Measurements from ENCODE around the gene PRKCA.

Gene PRKCA

DNA sequence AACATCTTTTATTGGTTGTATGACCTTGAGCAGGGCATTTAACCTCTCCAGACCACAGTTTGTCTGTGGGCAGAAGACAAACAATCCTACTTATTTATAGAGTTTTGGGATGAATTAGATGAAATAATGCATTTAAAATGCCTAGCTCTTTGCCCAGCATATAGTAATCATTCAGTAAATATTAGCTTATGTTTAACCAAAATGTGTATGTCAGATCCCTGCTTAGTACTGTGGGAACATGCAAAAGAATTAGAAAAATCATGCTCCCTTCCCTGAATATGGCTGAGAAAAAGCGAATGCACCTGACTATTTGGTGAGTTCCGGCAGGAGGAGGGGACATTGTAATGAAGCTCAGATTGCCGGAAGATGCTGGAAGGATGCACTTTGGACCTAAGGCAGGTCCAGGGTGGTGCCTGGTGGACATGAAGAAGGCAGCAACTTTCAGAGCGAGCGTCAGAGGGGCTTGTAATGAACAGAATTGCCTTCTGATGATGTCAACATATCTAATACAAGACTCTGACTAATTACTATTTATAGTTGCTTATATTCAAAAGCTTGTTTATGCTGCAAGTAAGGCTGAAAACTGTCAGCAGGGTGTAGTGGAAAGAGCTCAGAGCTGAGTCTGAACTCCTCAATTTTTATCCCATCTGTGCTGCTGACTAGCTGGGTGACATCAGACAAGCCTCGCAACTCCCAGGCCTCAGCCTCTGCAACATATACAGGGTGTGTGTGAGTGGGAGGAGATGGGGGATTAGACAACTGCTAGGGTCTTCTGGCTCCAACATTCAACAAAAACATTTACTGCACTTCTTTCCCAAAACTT lies 221.2 kb downstream of the PRKCA start:
- peak overlapping the region; percentile 33 for H3K27ac ChIP-seq

GRCh38 chr17:66524877-66525276 lies 222.5 kb downstream of the PRKCA start:
- no peak overlapping the region for H3K27ac ChIP-seq
- TF ChIP-seq, protein P1, sequence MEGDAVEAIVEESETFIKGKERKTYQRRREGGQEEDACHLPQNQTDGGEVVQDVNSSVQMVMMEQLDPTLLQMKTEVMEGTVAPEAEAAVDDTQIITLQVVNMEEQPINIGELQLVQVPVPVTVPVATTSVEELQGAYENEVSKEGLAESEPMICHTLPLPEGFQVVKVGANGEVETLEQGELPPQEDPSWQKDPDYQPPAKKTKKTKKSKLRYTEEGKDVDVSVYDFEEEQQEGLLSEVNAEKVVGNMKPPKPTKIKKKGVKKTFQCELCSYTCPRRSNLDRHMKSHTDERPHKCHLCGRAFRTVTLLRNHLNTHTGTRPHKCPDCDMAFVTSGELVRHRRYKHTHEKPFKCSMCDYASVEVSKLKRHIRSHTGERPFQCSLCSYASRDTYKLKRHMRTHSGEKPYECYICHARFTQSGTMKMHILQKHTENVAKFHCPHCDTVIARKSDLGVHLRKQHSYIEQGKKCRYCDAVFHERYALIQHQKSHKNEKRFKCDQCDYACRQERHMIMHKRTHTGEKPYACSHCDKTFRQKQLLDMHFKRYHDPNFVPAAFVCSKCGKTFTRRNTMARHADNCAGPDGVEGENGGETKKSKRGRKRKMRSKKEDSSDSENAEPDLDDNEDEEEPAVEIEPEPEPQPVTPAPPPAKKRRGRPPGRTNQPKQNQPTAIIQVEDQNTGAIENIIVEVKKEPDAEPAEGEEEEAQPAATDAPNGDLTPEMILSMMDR (IDR thresholded peaks at IDR 0.05), result no peak
- no peak for TF ChIP-seq ZFX (IDR thresholded peaks at IDR 0.05; ENCODE audit: borderline replicate concordance)

More for the DNA sequence above, 221.2 kb downstream of the PRKCA start:
- TF ChIP-seq, protein P1 (IDR thresholded peaks at IDR 0.05), result no peak
- no peak for TF ChIP-seq ZFX (IDR thresholded peaks at IDR 0.05; ENCODE audit: borderline replicate concordance)

GRCh38 chr17:66525338-66525737 lies 222.9 kb downstream of the PRKCA start:
- TF ChIP-seq, protein P1 (IDR thresholded peaks at IDR 0.05), result no peak
- no peak for TF ChIP-seq ZFX (IDR thresholded peaks at IDR 0.05; ENCODE audit: borderline replicate concordance)

DNA sequence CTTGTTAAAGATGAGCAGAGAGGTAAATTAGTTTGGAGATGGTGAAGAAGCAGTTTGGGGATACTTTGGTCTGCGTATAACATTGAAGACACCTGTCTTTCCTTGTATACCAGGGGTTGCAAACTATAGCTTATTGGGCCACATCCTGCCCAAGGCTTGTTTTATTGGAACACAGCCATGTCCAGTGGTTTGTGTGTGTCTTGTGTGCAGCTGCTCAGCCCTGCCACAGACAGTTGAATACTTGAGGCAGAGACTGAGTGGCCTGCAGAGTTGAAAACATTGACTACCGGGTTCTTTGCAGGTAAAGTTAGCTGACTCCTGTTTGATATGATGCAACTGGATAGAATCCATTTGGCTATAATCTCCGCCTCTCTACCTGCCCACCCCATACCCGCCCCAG lies 224.4 kb downstream of the PRKCA start:
- no peak for TF ChIP-seq ZFX (IDR thresholded peaks at IDR 0.05; ENCODE audit: borderline replicate concordance)
- TF ChIP-seq, protein P1 (IDR thresholded peaks at IDR 0.05), result no peak
- H3K27ac ChIP-seq, result no peak overlapping the region

More at GRCh38 chr17:66525338-66525737, 222.9 kb downstream of the PRKCA start:
- no peak overlapping the region for H3K27ac ChIP-seq

DNA sequence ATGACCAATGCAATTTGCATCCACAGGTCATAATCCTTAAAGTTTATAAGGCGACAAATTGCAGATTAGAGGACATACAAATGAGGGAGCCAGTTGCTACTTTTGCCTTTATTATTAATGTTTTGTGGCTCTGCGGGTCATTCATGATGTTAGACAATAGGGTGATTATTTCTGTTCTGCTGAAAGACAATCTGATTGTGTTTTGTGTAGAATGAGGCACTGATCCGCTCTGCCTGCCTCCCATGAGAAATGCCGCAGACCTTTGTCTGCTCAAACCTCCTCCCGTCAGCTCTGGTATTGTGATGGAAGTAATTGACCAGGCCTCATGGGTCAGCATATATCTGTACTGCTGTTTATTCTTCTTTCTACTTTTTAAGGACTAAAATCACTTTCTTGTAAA lies 224.9 kb downstream of the PRKCA start:
- TF ChIP-seq, protein P1 (IDR thresholded peaks at IDR 0.05), result no peak
- TF ChIP-seq ZFX (IDR thresholded peaks at IDR 0.05; ENCODE audit: borderline replicate concordance), result no peak
- H3K27ac ChIP-seq, result no peak overlapping the region

- H3K27ac ChIP-seq, result no peak overlapping the region
Observed at GRCh38 chr17:66531851-66532295, 229.5 kb downstream of the PRKCA start.

More at GRCh38 chr17:66531851-66532295, 229.5 kb downstream of the PRKCA start:
- TF ChIP-seq, protein P1 (IDR thresholded peaks at IDR 0.05), result no peak
- TF ChIP-seq ZFX (IDR thresholded peaks at IDR 0.05; ENCODE audit: borderline replicate concordance), result no peak
